Measurements from ENCODE around the gene NUP188. TPM values are rescaled to one million over a fixed set of nuclear protein-coding genes. Genes with fewer than 3 reads are reported as not detected.

NUP188 gene
- total and polyA plus RNA-seq, 2 experiments from 2014 or later = 25.5 to 117 TPM

DNA sequence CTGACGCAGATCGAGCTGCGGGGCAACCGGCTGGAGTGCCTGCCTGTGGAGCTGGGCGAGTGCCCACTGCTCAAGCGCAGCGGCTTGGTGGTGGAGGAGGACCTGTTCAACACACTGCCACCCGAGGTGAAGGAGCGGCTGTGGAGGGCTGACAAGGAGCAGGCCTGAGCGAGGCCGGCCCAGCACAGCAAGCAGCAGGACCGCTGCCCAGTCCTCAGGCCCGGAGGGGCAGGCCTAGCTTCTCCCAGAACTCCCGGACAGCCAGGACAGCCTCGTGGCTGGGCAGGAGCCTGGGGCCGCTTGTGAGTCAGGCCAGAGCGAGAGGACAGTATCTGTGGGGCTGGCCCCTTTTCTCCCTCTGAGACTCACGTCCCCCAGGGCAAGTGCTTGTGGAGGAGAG, 31.3 kb upstream of the NUP188 start:
- peaks cover 11% of the 10 kb centered on the region for H3K4me1 ChIP-seq (ENCODE audit: insufficient read depth)
- peaks cover 32% of the 10 kb centered on the region for H3K4me1 Mint-ChIP-seq
- H3K36me3 Mint-ChIP-seq (ENCODE audit: low read depth) = peaks cover 41% of the 10 kb centered on the region
- H3K9me2 ChIP-seq (ENCODE audit: insufficient read depth) = no peaks in the 10 kb centered on the region
- H3K27ac Mint-ChIP-seq = no peak overlapping the region
- peaks cover 12% of the 10 kb centered on the region for H3K27me3 Mint-ChIP-seq (ENCODE audit: insufficient read depth, low read depth, poor library complexity)
- no peak overlapping the region for H3K4me3 ChIP-seq
- no peak overlapping the region for H3K27ac ChIP-seq (ENCODE audit: low read depth)
- no peak overlapping the region for H2AFZ ChIP-seq
- H3K4me2 ChIP-seq = no peak overlapping the region
- H3K79me2 ChIP-seq (replicated peaks; ENCODE audit: insufficient read depth) = peaks cover 11% of the 10 kb centered on the region
- no peaks in the 10 kb centered on the region; the same call in 1 of the 2 replicates for H3K36me3 ChIP-seq (ENCODE audit: insufficient read depth)
- ATAC-seq (no peak), DNase-seq (ENCODE audit: low spot score) (no peak)
- H3K9me3 Mint-ChIP-seq = no peaks in the 10 kb centered on the region
- no peak overlapping the region for H3K4me3 Mint-ChIP-seq
- peaks cover 7% of the 10 kb centered on the region; the same call in 1 of the 2 replicates for H4K20me1 ChIP-seq (replicated peaks; ENCODE audit: insufficient read depth)
- no peaks in the 10 kb centered on the region for H3K27me3 ChIP-seq (ENCODE audit: insufficient read depth)
- TF ChIP-seq ZNF331 (CRISPR knock-in tag; IDR thresholded peaks at IDR 0.05; ENCODE audit: low read depth) (no peak), EZH2phosphoT487 (IDR thresholded peaks at IDR 0.05; ENCODE audit: unreplicated experiment) (no peak), ZNF114 (CRISPR knock-in tag; IDR thresholded peaks at IDR 0.05) (no peak), EZH2 (IDR thresholded peaks at IDR 0.05; ENCODE audit: low read depth, unreplicated experiment) (no peak), CREB1 (CRISPR knock-in tag; IDR thresholded peaks at IDR 0.05; ENCODE audit: low read depth) (no peak), POLR2AphosphoS5 (IDR thresholded peaks at IDR 0.05; ENCODE audit: low read depth) (no peak), JUNB (IDR thresholded peaks at IDR 0.05; ENCODE audit: unreplicated experiment) (no peak)
- TF ChIP-seq, protein P1, sequence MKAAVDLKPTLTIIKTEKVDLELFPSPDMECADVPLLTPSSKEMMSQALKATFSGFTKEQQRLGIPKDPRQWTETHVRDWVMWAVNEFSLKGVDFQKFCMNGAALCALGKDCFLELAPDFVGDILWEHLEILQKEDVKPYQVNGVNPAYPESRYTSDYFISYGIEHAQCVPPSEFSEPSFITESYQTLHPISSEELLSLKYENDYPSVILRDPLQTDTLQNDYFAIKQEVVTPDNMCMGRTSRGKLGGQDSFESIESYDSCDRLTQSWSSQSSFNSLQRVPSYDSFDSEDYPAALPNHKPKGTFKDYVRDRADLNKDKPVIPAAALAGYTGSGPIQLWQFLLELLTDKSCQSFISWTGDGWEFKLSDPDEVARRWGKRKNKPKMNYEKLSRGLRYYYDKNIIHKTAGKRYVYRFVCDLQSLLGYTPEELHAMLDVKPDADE (IDR thresholded peaks at IDR 0.05) = no peak
- TF ChIP-seq, protein P2, sequence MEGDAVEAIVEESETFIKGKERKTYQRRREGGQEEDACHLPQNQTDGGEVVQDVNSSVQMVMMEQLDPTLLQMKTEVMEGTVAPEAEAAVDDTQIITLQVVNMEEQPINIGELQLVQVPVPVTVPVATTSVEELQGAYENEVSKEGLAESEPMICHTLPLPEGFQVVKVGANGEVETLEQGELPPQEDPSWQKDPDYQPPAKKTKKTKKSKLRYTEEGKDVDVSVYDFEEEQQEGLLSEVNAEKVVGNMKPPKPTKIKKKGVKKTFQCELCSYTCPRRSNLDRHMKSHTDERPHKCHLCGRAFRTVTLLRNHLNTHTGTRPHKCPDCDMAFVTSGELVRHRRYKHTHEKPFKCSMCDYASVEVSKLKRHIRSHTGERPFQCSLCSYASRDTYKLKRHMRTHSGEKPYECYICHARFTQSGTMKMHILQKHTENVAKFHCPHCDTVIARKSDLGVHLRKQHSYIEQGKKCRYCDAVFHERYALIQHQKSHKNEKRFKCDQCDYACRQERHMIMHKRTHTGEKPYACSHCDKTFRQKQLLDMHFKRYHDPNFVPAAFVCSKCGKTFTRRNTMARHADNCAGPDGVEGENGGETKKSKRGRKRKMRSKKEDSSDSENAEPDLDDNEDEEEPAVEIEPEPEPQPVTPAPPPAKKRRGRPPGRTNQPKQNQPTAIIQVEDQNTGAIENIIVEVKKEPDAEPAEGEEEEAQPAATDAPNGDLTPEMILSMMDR (conservative IDR thresholded peaks at IDR 0.05; ENCODE audit: low read depth in 2 of 2) = no peak
- TF ChIP-seq, protein P3, sequence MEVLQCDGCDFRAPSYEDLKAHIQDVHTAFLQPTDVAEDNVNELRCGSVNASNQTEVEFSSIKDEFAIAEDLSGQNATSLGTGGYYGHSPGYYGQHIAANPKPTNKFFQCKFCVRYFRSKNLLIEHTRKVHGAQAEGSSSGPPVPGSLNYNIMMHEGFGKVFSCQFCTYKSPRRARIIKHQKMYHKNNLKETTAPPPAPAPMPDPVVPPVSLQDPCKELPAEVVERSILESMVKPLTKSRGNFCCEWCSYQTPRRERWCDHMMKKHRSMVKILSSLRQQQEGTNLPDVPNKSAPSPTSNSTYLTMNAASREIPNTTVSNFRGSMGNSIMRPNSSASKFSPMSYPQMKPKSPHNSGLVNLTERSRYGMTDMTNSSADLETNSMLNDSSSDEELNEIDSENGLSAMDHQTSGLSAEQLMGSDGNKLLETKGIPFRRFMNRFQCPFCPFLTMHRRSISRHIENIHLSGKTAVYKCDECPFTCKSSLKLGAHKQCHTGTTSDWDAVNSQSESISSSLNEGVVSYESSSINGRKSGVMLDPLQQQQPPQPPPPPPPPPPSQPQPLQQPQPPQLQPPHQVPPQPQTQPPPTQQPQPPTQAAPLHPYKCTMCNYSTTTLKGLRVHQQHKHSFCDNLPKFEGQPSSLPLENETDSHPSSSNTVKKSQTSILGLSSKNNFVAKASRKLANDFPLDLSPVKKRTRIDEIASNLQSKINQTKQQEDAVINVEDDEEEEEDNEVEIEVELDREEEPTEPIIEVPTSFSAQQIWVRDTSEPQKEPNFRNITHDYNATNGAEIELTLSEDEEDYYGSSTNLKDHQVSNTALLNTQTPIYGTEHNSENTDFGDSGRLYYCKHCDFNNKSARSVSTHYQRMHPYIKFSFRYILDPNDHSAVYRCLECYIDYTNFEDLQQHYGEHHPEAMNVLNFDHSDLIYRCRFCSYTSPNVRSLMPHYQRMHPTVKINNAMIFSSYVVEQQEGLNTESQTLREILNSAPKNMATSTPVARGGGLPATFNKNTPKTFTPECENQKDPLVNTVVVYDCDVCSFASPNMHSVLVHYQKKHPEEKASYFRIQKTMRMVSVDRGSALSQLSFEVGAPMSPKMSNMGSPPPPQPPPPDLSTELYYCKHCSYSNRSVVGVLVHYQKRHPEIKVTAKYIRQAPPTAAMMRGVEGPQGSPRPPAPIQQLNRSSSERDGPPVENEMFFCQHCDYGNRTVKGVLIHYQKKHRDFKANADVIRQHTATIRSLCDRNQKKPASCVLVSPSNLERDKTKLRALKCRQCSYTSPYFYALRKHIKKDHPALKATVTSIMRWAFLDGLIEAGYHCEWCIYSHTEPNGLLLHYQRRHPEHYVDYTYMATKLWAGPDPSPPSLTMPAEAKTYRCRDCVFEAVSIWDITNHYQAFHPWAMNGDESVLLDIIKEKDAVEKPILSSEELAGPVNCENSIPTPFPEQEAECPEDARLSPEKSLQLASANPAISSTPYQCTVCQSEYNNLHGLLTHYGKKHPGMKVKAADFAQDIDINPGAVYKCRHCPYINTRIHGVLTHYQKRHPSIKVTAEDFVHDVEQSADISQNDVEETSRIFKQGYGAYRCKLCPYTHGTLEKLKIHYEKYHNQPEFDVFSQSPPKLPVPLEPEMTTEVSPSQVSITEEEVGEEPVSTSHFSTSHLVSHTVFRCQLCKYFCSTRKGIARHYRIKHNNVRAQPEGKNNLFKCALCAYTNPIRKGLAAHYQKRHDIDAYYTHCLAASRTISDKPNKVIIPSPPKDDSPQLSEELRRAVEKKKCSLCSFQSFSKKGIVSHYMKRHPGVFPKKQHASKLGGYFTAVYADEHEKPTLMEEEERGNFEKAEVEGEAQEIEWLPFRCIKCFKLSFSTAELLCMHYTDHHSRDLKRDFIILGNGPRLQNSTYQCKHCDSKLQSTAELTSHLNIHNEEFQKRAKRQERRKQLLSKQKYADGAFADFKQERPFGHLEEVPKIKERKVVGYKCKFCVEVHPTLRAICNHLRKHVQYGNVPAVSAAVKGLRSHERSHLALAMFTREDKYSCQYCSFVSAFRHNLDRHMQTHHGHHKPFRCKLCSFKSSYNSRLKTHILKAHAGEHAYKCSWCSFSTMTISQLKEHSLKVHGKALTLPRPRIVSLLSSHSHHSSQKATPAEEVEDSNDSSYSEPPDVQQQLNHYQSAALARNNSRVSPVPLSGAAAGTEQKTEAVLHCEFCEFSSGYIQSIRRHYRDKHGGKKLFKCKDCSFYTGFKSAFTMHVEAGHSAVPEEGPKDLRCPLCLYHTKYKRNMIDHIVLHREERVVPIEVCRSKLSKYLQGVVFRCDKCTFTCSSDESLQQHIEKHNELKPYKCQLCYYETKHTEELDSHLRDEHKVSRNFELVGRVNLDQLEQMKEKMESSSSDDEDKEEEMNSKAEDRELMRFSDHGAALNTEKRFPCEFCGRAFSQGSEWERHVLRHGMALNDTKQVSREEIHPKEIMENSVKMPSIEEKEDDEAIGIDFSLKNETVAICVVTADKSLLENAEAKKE (CRISPR knock-in tag; IDR thresholded peaks at IDR 0.05) = no peak
- TF ChIP-seq, protein P4, sequence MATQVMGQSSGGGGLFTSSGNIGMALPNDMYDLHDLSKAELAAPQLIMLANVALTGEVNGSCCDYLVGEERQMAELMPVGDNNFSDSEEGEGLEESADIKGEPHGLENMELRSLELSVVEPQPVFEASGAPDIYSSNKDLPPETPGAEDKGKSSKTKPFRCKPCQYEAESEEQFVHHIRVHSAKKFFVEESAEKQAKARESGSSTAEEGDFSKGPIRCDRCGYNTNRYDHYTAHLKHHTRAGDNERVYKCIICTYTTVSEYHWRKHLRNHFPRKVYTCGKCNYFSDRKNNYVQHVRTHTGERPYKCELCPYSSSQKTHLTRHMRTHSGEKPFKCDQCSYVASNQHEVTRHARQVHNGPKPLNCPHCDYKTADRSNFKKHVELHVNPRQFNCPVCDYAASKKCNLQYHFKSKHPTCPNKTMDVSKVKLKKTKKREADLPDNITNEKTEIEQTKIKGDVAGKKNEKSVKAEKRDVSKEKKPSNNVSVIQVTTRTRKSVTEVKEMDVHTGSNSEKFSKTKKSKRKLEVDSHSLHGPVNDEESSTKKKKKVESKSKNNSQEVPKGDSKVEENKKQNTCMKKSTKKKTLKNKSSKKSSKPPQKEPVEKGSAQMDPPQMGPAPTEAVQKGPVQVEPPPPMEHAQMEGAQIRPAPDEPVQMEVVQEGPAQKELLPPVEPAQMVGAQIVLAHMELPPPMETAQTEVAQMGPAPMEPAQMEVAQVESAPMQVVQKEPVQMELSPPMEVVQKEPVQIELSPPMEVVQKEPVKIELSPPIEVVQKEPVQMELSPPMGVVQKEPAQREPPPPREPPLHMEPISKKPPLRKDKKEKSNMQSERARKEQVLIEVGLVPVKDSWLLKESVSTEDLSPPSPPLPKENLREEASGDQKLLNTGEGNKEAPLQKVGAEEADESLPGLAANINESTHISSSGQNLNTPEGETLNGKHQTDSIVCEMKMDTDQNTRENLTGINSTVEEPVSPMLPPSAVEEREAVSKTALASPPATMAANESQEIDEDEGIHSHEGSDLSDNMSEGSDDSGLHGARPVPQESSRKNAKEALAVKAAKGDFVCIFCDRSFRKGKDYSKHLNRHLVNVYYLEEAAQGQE (IDR thresholded peaks at IDR 0.05; ENCODE audit: unreplicated experiment) = no peak
- H3F3A ChIP-seq (replicated peaks; ENCODE audit: low read depth) = no peaks in the 10 kb centered on the region

Data from GM23338 (cell line).